LNCaP clone FGC (cell line): ENCODE data around the gene CAPS2.
"Not testable (repeated sequence)": the region's sequence is repeated elsewhere in the genome, so short reads cannot be mapped to it uniquely, and the experiment has no call there.

Experiments used
- DNase-seq: peaks from one replicate; pipeline ENCODE4 v3.0.0-alpha.2; 2011; ENCODE audit warnings: low read depth
- H3K4me3 ChIP-seq: 2 replicates; pipeline ENCODE4 v1.5.1; 2011; ENCODE audit warnings: mild to moderate bottlenecking, low read depth, low read length, control low read depth
- CTCF ChIP-seq: IDR thresholded peaks from 2 replicates; pipeline ENCODE4 v1.5.1; 2012; ENCODE audit warnings: mild to moderate bottlenecking; ENCODE audit not compliant: control insufficient read depth, insufficient read depth; ENCODE audit errors: extremely low read depth

CAPS2 gene

GRCh38 chr12:75360920-75361319 lies 30.8 kb upstream of the CAPS2 start:
- H3K4me3 ChIP-seq = no peak overlapping the region
- no peak for TF ChIP-seq CTCF
- no peak for DNase-seq

- no peak overlapping the region for H3K4me3 ChIP-seq
- no peak for DNase-seq
- no peak for TF ChIP-seq CTCF
Measured at GRCh38 chr12:75354011-75354410, 23.9 kb upstream of the CAPS2 start.

- TF ChIP-seq CTCF = no peak
- no peak for DNase-seq
- no peak overlapping the region for H3K4me3 ChIP-seq
Measured at GRCh38 chr12:75350413-75350812, 20.3 kb upstream of the CAPS2 start.

DNA sequence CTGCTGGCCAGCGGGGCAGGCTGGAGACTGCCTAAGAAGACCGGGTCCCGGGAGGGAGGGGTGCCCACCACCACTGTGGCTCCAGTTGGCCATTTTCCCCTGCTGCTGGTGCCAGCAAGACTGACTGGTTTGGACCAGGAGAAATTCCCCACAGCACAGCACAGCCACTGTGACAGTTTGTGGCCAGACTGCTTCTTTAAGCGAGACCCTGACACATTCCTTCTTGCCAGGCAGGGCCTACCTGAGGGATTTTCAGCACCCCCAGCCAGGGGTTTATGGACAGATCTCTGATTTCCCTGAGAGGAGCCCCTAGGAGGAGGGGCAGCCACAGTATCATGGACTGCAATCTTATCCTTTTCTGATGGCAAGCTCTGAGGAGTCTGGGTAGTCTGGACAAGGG lies 19.8 kb upstream of the CAPS2 start:
- TF ChIP-seq CTCF = no peak
- DNase-seq = no peak
- no peak overlapping the region for H3K4me3 ChIP-seq

DNA sequence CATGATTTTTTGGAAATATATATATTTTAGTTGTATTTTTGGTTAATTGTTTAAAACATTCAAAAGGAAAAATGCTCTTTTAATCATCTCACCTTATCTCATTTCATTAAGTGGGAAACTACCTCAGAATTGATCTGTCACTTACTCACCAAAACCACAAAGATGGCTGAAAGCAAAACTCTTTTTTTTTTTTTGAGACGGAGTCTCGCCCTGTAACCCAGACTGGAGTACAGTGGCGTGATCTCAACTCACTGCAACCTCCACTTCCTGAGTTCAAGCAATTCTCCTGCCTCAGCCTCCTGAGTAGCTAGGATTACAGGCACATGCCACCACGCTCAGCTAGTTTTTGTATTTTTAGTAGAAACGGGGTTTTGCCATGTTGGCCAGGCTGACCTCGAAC lies 16.1 kb upstream of the CAPS2 start:
- not testable (repeated sequence) for H3K4me3 ChIP-seq, DNase-seq

GRCh38 chr12:75345531-75345930 lies 15.4 kb upstream of the CAPS2 start:
- H3K4me3 ChIP-seq = no peak overlapping the region
- no peak for TF ChIP-seq CTCF
- no peak for DNase-seq

GRCh38 chr12:75341873-75342272 lies 11.7 kb upstream of the CAPS2 start:
- TF ChIP-seq CTCF = no peak
- H3K4me3 ChIP-seq = no peak overlapping the region
- no peak for DNase-seq

GRCh38 chr12:75337905-75338304 lies 7.8 kb upstream of the CAPS2 start:
- no peak for DNase-seq
- H3K4me3 ChIP-seq = no peak overlapping the region
- no peak for TF ChIP-seq CTCF
